ENCODE measurements around the gene THAP8.
"Not testable (repeated sequence)": the region's sequence is repeated elsewhere in the genome, so short reads cannot be mapped to it uniquely, and the experiment has no call there.

THAP8 gene, protein sequence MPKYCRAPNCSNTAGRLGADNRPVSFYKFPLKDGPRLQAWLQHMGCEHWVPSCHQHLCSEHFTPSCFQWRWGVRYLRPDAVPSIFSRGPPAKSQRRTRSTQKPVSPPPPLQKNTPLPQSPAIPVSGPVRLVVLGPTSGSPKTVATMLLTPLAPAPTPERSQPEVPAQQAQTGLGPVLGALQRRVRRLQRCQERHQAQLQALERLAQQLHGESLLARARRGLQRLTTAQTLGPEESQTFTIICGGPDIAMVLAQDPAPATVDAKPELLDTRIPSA
- total RNA-seq = 1.4 to 2.2 reads per million in 2 donors

DNA sequence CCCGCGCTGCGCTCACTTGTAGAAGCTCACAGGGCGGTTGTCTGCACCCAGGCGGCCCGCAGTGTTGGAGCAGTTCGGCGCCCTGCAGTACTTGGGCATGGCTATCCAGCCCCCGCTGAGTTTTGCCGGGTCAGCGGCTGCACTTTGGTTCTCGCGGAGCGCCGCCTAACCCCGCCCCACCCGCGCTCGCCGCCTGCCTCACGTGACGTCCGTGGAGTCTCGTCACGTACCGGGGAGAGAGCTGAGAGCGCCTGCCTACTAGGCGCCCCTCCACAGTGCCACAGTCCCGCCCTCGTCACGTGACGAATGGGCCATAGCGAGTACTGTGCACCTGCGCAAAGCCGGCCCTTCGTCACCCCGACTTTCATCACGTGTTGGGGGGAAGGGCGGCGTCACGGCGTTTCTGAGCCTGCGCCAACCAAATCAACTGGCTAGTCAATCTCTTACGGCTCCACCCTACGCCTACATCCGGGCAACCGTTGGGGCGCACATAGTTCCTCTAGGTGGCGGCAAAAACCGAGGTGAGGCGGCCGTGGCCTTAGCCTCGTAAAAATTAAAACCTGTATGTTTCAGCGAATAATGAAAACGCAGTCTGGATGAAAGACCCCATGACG lies at the start of gene THAP8:
Gene THAP8, minus strand, starts transcription at position 167 of the 614 bp plus-strand sequence. Its CDS starts 68 bp downstream, at position 99.
- DNase-seq = peak; percentile 99

DNA sequence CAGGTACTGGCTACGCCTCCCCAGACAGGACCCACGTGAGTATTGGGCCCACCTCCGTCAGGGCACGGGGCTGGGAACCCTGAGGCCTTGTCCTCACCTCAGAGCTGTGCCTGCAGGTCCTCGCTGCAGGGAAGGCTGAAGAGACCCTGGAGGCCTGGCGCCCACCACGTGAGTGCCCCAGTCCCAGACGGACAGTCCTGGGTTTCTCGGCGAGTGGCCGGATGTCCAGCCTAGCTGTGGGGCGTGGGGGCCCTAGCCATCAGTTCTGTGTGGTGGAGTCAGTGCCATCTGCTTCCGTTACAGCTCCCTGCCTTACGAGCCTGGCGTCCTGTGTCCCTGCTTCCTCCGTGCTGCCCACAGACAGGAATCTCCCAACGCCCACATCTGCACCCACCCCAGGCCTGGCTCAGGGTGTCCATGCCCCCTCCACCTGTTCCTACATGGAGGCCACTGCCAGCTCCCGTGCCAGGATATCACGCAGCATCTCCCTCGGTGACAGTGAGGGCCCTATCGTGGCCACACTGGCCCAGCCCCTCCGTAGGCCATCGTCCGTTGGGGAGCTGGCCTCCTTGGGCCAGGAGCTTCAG lies 49.0 kb upstream of the THAP8 start:
- no peak for DNase-seq

DNA sequence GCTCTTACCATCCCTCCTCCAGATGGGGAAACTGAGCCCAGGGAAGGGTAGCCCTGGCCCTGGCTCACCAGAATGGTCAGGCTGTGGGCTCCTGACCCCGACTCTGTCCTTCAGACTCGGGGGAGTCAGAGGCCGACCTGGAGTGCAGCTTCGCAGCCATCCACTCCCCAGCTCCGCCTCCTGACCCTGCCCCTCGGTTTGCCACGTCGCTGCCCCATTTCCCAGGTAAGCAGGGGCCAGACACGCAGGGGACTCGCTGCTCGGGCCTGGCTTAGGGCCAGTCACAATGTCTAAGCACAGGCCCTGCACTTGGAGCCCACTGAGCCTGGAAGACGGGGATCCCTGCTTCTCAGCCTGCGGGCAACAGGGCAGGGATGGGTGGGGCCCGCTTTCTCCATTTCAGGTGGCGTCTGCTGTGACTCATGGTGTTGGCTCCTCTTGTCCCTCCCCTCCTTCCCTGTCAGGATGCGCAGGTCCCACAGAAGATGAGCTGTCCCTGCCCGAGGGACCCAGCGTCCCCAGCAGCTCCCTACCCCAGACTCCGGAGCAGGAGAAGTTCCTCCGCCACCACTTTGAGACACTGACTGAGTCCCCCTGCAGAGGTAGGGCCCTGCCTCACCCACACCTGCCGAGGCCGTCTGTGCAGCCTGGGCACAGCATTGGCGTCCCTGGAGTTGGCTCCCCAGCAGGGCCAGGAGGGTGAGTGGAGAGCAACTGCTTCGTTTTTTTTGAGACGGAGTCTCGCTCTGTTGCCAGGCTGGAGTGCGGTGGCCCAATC lies 47.7 kb upstream of the THAP8 start:
- DNase-seq = no peak

DNA sequence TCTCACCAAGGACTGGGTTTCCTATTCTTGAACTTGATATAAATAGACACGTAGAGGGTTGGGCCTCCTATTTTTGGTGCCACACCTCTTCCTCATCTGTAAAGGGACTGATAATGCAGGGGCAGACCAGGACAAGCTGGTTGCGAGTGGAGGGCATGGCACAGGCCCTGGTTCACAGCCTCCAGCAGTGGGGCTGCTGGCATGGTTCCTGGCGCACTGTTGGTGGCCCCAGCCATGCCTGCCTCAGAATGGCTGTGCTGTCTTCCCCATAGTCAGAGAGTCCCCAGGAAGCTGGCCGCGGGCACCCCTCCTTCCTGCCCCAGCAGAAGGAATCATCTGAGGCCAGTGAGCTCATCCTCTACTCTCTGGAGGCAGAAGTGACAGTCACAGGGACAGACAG lies 46.4 kb upstream of the THAP8 start:
- no peak for DNase-seq

DNA sequence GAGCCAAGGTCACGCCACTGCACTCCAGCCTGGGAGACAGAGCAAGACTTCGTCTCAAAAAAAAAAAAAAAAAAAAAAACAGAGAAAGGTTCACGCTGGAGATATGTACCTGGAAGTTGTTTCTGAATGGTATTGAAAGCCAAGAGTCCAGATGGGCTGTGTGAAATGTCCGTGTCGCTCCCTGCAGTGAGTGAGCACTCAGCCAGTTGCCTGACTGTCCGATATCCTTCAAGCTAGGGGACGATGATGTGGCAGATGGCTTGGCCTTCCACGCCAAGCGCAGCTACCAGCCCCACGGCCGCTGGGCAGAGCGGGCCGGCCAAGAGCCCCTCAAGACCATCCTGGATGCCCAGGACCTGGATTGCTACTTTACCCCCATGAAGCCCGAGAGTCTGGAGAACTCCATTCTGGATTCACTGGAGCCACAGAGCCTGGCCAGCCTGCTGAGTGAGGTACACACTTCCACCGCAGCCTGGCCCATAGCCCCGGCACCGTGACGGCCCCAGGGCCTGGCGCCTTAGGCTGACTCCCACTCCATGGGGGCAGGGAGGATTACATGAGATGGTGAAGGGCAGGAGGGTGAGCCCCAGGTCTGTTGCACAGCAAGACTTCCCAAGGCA lies 45.2 kb upstream of the THAP8 start:
- DNase-seq = no peak

DNA sequence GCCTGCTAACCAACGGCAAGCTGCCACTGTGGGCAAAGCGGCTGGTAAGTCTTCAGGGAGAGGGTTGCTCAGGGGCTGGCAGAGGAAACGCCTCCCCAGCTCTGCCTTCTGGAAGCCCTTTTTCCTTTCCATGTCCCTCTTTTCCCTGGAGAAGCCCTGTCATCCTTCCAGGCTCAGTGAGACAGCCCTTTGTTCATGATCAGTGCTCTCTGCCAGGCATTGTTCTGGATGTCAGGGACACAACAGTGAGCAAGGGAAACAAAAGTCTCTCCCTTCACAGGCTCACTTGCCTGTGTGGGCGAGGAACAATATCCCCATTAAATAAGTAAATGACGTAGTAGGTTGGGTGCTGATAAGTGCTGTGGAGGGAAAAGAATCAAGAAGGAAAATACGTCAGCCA lies 43.0 kb upstream of the THAP8 start:
- no peak for DNase-seq

DNA sequence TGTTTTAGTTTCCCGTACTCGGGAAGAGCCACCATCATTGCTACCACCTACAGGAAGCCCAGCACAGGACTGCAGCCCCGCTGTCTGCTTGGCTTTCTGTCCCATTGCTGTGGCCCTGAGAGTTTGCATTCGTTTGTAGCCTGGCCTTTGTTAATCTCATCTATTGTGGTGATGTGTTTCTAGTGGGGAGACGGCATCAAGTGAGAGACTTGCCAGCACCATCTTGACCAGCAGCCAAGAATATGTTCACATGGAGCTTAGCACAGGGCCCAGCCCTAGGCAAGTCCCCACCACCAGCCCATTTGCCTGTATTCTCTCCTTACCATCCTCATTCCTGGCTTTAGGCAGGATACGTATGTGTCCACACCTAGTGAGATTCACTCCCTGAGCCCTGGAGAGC lies 39.6 kb upstream of the THAP8 start:
- DNase-seq = no peak

DNA sequence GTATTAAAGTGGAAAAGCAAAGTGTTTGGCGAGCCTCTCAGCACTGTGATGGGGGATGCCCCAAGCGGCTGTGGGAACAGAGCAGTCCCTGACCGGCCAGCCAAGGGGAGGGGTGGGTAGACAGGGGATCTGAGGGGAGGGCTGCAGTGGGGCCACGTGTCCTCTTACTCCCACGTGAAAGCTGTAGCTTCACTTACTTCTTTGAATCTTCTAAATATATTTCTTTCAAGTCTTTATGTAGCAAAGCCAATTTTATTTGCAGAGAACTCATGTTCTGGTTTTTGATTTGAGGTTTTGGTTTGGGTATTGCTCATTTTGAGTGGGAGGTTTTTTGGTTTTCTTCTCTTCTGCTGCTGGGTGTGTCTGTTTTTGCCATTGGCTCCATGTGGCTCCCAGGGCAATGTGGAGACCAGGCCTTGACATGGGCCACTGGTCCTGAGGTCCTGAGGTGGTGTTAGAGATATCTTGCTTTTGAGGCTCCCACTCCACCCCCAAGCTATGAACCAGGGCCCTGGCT lies 39.1 kb upstream of the THAP8 start:
- DNase-seq = no peak

DNA sequence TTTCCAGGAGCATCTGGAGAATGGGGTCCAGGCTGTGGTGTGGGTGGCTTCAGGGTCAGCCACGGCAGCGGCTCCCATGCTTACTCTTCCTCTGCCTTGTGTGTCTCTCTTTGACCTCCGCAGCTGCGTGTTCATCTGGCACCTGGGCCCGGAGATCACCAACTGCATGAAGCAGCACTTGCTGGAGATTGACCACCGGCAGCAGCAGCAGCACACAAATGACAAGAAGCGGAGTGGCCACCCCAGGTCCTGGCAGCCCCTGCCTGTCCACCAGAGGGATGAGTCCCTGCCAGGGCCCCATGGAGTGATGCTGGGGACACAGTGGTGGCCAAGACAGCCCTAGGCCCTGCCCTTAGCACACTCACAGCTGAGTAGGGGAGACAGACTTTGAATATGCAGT lies 38.5 kb upstream of the THAP8 start:
- no peak for DNase-seq

DNA sequence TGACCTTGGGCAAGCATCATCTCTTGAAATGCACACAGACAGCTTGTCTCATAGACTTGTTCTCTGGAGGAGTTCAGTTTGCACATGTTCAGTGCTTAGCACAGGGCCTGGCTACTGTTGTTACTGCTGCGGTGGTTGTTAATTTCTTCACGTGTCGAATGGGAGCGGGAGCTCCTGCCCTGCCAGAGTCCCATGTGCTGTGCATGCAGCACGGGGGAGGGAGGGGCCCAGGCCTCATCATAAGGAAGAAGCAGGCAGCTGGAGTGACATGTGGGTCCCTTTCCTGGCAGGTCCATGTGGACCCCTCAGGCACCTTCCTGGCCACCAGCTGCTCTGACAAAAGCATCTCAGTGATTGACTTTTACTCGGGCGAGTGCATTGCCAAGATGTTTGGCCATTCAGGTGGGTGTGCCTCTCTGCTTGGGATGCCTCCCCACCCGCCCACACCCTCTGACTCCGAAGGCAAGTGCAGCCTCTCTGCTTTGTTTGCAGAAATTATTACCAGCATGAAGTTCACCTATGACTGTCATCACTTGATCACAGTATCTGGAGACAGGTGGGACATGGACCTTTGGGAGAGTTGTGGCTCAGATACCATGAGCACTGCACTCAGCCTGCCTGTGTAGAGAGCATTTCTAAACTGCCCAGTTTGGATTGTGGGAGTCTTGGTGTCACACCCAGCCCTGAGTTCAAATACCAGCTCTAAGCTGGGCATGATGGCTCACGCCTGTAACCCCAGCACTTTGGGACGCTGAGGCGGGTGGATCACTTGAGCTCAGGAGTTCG lies 37.0 kb upstream of the THAP8 start:
- no peak for DNase-seq

DNA sequence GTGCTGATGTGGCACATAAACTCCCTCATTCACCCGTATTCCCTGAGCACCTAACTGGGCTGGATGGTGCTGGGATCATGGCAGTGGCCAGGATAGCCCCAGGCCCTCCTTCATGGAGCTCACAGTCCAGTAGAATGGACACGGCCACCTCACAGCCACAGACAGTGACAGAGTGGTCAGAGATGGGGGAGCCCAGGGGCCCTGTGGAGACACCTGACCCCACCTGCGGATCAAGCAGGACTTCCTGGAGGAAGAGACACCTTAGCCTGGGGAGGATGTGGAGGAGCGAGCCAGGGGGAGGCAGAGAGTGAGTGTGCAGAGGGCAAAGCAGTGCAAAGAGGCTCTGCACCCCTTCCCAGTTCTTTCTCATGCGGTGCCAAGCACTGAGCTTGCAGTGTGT lies 35.8 kb upstream of the THAP8 start:
- DNase-seq = no peak

DNA sequence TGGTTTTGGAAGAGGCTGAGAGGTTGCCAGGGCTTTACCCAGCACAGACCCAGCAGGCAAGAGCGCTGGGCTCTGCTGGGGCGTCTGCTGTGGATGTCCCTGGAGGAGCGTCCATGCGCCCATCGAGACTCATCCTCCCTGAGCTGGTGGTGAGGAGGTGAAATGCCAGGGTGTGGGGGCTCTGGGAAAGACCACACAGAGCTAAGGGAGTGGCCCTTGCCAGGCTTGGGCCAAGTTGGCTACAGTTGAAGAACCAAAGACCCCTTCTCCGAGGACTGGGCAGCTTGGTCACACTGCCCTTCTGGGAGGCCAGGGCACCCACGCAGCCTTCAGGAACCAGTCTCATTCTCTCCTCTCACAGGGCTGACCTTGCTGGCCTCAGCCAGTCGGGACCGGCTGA lies 32.2 kb upstream of the THAP8 start:
- no peak for DNase-seq

DNA sequence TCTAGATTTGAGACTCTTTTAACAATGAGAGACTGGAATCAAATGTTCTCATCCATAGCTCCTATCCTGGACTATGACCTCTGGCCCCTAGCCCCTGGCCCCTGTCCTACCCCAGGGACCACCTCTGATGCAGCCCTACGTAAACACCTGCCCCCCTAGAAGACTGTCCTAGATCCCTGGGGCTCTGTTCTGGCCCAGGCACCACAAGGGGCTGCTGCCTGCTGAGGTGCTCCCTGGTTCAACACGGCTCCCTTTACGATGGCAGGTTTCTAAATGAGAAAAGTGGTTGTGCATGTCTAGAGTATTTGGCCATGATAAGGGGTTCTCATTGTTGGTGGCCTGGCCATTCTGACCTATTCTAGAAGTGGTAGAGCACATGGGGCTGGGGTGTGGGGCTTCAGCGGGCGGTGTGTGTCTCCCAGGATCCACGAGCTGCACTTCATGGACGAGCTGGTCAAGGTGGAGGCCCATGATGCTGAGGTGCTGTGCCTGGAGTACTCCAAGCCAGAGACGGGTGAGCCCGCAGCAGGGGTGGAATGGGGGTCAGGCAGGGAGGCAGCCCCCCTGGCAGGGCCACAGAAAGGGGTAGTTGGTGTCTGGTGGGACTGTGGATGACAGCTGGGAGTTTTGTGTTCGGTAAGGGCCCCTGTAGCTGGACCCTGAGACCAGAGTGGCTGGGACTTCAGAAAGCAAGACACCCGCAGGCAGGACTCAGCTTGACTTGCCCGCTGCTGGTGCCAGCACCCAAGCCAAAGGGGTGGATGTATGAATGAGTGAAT lies 30.3 kb upstream of the THAP8 start:
- DNase-seq = no peak

DNA sequence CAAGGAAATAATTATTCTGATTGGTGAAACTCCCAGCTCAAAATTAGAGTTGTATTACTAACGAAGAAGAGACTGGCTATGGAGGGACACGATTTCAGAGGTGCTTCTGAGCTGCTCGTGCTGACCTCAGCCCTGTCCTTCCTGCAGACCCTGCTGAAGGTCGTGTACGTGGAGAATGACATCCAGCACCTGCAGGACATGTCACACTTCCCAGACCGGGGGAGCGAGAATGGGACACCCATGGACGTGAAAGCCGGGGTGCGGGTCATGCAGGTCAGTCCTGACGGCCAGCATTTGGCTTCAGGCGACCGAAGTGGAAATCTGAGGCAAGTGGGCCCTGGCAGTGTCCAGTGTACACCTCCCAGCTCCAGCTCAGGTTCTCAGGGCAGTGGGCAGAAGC lies 28.8 kb upstream of the THAP8 start:
- no peak for DNase-seq

DNA sequence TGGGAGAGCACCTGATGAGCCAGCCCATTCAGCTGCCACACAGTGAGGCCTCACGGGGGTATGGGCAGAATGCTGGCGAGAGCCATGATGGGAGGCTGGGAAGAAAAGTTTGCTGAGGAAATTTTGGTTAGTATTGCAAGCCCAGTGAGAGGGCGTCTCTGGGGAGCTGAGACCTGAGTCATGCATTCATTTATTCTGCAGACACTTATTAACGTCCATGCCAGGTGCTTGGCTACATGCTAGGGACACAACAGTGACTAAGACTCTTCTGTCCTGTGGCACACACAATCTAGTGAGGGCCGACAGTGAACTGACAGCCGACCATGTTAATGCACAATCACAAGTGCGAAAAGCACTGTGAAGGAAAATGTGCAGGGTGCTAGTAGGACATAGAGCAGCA lies 27.8 kb upstream of the THAP8 start:
- no peak for DNase-seq

DNA sequence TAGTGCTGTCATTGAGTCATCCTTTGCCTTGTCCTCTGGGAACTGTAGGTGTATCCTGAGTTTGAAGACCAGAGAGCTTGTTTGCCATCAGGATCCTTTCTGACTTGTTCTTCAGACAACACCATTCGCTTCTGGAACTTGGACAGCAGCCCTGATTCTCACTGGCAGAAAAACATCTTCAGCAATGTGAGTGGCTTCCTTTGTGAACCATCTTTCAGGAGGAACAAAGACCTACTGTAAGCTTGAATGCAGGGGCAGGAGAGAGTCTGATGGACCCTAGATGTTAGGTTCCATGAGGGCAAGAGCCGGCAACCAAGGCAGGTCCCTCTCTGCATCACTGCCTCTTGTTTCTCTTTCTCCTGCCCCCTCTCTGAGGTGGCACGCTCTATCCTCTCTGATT lies 27.3 kb upstream of the THAP8 start:
- no peak for DNase-seq

DNA sequence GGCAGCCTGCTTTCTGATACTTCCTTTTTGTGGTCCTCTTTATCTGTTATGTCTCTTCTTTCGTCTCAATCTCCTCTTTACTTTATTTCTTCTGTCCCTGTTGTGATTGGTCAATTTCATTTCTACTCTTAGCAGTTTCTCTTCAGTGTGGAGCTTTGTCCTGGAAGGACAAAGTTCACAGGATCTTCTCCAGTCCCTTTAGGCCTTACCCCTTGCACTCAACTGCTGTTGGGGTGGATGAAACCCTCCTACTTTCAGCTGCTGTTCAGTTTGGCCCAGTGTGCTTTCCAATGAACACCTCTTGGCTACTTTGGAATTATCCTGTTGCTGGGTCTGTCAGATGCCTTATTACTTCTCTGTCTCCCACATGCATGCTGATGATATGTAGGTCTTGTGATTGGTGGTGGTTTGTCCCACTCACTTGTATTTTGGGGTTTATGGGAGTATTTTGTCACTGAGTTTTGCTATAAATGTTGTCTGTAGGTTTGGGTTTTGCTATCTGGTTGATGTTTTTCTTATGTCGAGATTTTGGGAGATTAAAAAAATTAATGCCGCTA lies 25.4 kb upstream of the THAP8 start:
- no peak for DNase-seq

DNA sequence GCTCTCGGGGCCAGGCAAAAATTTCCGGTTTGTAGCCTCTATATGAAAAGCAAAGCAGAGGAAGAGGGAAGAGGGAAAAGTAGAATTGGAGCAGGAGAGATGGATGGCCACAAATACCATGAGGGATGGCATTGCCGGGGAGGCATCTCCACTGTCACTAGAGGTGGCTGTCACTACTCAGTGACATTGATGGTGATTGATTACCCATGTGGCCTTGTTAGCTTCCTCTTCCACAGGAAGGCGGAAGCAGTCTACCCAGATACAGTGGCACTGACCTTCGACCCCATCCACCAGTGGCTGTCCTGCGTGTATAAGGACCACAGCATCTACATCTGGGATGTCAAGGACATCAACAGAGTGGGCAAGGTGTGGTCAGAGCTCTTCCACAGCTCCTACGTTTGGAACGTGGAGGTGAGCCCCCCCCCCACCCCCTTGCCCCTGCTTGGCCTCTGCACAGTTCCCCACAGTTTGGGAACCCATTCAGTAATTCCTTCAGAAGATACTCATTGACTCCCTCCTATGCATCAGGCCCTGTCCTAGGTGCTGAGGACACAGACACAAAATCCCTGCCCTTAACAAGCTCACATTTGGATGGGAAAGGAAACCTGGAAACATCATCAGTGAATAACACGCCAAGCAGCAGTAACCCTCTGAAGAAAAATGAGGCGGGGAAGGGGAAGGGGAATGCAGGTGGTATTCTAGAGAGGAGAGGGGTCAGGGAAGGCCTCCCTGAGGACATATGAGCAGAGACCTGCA lies 19.2 kb upstream of the THAP8 start:
- DNase-seq = no peak

DNA sequence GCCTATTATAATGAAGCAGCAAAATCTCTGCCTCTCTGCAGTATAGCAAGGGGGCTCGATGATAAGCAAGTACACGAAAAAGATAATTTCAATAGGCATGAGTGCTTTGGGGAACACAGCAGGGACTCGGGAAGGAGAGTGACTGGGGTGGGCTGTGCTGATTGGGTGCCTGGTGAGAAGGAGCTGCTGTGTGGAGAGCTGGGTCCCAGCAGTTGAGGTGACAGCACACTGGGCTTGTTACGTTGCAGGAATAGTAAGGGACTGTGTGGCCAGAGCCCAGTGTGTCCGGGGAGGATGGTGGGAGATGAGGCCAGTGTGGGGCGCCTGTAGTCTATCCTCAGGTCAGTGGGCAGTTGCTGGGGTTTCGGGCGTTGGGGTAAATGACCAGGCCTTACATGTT lies 18.0 kb upstream of the THAP8 start:
- no peak for DNase-seq

DNA sequence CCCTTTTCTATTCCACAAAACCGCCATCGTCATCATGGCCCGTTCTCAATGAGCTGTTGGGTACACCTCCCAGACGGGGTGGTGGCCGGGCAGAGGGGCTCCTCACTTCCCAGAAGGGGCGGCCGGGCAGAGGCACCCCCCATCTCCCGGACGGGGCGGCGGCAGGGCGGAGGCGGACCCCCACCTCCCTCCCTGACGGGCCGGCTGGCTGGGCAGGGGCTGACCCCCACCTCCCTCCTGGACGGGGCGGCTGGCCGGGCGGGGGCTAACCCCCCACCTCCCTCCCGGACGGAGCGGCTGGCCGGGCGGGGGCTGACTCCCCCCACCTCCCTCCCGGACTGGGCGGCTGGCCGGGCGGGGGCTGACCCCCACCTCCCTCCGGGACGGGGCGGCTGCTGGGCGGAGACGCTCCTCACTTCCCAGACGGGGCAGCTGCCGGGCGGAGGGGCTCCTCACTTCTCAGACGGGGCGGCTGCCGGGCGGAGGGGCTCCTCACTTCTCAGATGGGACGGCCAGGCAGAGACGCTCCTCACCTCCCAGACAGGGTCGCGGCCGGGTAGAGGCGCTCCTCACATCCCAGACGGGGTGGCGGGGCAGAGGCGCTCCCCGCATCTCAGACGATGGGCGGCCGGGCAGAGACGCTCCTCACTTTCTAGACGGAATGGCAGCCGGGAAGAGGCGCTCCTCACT lies 14.9 kb upstream of the THAP8 start:
- not testable (repeated sequence) for DNase-seq

Data from T-helper 9 cell (primary cell).